ENCODE results near the gene INAFM2.

The INAFM2 gene

GRCh38 chr15:40306908-40307307 is 16.6 kb upstream of the INAFM2 start:
- no peak for DNase-seq (ENCODE audit: low read depth)

- no peak for DNase-seq (ENCODE audit: low read depth)
These were observed 15.9 kb upstream of the INAFM2 start, which contains the start of gene PLCB2 for GRCh38 chr15:40307421-40308211. TSS of gene PLCB2 (minus strand) at chr15:40307935. CDS start at chr15:40307672, 263 bp downstream.

- no peak for DNase-seq (ENCODE audit: low read depth)
These were observed 14.1 kb upstream of the INAFM2 start for GRCh38 chr15:40309344-40309862.

GRCh38 chr15:40310001-40310959 is 13.2 kb upstream of the INAFM2 start:
- no peak for DNase-seq (ENCODE audit: low read depth)

- DNase-seq (ENCODE audit: low read depth) = no peak
These were observed 12.5 kb upstream of the INAFM2 start for GRCh38 chr15:40310993-40311392.

DNA sequence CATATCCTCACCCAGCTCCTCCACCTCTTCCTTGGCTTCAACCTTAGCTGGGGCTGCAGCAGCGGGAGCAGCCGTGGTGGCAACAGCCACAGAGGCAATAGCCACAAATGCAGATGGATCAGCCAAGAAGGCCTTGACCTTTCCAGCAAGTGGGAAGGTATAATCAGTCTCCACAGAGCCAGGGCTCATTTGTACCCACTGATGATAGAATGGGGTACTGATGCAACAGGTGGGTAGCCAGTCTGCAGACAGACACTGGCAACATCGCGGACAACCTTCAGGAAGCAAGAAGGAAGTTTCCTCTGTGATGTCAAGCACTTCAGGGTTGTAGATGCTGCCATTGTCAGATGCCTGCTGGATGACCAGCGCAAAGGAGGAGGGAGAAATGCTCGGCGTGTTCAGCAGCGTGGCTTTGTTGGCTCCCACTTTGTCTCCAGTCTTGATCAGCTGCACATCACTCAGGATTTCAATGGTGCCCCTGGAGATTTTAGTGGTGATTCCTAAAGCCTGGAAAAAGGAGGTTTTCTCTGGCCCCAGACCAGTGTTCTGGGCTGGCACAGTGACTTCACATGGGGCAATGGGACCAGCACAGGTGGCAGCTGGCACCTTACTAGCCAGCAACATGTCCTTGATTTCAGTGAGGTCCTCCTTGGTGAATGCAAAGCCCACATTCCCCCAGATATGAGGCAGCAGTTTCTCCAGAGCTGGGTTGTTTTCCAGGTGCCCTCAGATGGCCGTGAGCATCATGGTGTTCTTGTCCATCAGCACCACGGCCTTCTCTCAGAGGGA is 10.9 kb upstream of the INAFM2 start:
- DNase-seq (ENCODE audit: low read depth) = no peak

GRCh38 chr15:40313531-40314398 is 9.7 kb upstream of the INAFM2 start:
- no peak for DNase-seq (ENCODE audit: low read depth)

DNA sequence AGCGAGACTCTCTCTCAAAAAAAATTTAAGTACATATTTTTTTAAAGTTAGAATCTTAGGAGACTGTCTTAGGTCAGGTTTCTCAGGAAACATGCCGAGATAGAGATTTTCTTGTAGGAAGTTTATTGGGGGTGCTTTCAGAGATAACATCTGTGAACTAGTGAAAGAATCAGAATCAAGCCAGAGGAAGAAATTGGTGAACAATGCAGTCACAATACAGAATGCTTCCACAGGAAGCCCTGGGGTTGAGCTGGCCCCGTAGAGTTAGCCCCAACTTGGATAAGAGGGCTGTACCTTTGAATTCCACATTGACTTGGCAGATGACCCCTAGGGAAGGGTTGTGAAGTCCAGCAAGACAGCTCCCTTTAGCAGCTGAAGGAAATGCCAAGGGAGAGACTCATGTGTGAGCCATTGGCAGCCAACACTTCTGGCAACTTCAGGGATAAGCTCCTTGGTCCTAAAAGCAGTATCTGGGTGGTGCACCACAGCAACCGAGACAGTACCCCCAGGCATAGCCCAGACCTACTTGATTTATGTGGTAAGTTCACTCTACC is 8.7 kb upstream of the INAFM2 start:
- DNase-seq (ENCODE audit: low read depth) = no peak

- DNase-seq (ENCODE audit: low read depth) = no peak
These were observed 6.6 kb upstream of the INAFM2 start for GRCh38 chr15:40316931-40317330.

DNA sequence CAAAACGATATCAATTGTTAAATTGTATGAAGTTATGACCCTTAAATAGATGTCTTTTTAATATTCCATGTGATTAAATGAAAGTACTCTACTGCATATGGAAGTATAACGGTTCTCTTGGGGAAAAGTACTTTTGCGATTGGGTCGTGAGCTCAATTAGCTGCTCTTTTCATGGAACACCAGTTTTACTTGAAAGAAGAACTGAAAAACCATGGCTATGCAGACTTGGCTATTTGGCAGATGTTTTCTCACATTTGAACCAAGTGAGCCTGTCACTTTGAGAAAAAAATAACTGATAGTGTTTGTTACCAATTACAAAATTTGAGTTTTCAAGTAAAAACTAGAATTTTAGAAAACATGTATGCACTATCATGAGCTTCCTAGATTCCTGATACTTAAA is 5.9 kb upstream of the INAFM2 start:
- no peak for DNase-seq (ENCODE audit: low read depth)

DNA sequence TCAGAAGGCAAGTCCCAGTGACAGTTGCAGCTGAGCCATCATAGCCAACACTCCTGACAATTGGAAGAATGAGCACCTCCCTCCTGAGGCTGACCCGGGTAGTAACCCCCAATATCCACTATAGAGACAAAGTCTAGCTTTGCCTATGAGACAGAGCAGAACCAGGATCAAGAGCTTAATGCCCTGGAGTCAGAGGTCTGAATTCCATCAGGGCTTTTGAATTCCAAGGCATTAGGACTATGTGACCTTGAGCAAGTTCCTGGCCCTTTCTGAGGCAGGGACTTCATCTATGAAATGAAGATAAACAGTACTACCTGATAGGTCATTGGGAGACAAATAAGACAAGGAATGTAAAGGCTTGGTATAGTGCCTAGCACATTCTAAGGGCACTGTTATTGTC is 3.1 kb upstream of the INAFM2 start:
- no peak for DNase-seq (ENCODE audit: low read depth)

- no peak for DNase-seq (ENCODE audit: low read depth)
These were observed 2.5 kb upstream of the INAFM2 start for GRCh38 chr15:40320931-40321371.

- DNase-seq (ENCODE audit: low read depth) = no peak
These were observed 807 bp upstream of the INAFM2 start for GRCh38 chr15:40322531-40323238.

DNA sequence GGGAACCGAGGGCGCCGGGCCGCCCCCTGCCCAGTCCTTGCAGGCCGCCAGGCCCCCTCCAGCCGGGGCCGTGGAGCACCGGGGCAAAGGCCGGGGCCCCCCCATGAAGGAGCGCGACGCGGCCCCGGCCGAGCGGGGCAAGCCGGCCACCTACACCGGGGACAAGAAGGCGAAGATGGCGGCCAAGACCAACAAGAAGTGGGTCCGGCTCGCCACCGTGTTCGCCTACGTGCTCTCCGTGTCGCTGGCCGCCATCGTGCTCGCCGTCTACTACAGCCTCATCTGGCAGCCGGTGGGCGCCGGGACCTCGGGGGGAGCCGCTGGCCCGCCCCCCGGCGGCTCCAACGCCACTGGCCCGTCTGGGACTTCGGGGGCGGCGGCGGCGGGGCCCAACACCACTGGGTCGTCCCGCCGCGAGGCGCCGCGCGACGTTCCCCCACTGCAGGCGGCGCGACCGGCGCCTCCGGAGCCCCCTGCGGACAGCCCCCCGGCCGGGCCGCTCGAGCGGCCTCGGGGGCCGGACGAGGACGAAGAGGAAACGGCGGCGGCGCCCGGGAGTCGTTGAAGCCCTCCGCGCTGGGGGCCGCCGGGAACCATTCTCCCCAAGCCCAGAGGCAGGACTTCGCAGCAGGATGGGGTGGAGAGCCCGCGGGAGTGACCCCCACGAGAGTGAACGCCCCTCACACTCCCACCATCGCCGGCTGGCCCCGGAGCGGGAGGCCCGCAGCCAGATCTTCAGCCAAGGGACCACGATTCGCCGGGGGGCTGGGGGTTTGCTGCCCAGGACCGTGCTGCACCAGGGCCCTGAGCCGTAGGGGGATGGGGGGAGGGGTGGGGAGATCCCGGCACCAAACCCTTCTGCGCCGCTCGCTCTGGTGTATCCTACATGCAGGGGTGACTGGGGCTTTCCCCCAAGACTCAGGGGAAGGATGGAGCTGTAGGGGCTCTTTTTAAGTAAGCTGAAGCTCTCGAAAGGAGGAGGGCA is 753 bp downstream of the INAFM2 start:
- no peak for DNase-seq (ENCODE audit: low read depth)

GRCh38 chr15:40325188-40325587 is 1.7 kb downstream of the INAFM2 start:
- no peak for DNase-seq (ENCODE audit: low read depth)

- DNase-seq (ENCODE audit: low read depth) = no peak
These were observed 2.2 kb downstream of the INAFM2 start for GRCh38 chr15:40325700-40326099.

DNA sequence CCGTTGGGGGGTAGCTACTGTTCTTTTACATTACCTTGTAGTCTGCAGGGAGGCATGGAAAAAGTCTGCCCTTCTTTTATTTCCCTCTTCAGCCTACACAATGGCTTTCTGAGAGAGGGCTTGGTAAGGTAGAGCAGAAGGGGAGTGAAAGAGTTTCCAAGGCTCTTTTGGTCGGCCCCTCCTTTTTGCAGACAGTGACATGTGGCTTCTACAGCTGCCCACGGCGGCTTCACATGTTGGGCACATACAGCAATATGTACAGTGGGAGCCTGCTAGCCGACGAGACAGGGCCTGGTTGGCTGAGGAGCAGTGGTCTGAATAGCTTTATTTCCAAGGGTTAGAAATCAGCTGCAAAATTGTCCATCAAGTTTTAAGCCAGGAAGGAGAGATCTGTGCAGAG is 4.0 kb downstream of the INAFM2 start:
- no peak for DNase-seq (ENCODE audit: low read depth)

DNA sequence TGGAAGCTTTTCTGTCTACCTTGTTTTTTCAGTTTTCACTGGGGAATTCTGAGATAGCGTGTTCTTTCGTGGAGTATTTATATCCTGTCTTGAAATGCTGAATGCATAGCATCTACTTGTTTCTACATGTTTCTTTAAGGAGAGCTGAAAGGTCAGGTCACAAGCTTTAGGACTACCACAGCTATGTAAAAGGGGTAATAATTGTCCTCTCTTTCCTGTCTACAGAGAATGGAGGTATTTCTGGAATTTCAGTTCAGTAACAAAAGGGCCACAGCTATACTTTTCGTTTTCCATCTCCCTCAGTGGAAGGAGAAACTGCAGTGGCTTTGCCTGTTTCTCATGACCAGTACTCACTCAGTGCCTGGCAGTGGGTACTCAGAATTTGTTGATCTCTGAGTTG is 4.7 kb downstream of the INAFM2 start:
- DNase-seq (ENCODE audit: low read depth) = peak; percentile 47

DNA sequence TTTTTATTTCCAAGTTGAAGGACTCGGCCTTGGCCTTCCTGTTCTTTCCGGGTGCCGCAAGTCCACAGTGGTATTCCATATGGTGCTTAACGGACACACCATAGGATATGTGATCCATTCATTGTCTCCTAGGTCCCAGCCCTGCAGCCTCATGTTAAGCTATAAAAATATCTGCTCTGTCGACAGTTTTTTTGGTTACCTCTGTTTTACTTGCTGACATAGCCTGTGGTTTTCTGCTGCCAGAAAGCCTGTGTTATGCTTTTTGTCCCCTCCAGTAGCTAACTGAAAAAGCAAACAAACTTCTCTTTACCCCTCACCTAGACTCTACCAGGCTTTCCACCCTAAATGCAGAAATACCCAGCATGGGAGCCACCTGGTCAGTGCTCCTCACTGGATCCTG is 5.3 kb downstream of the INAFM2 start:
- no peak for DNase-seq (ENCODE audit: low read depth)

Measured in HS-27A (cell line).